Cardiac fibroblast (primary cell): ENCODE results near the gene AOPEP.

Experiments used
- DNase-seq, 2 donors: peaks; one replicate each; pipeline versions ENCODE4 v3.0.0 to v3.0.0-alpha.2; 2010; ENCODE audit warnings: low read depth in 2 of 2
- H3K4me3 ChIP-seq, 2 donors: replicated peaks in 1 of 2; 1 replicate in 1 of 2; 2 replicates in 1 of 2; pipeline ENCODE4 v1.5.1; 2011; ENCODE audit warnings: low read depth in 2 of 2, low read length in 2 of 2, mild to moderate bottlenecking in 2 of 2, moderate library complexity in 1 of 2
- CTCF ChIP-seq: IDR thresholded peaks from one replicate; pipeline ENCODE4 v1.5.1; 2011; ENCODE audit warnings: low read depth, mild to moderate bottlenecking, low read length, inconsistent platforms

The AOPEP gene

GRCh38 chr9:95118596-95118995 lies 392.1 kb downstream of the AOPEP start:
- no peak for TF ChIP-seq CTCF
- no peak overlapping the region for H3K4me3 ChIP-seq
- DNase-seq = no peak

- no peak for TF ChIP-seq CTCF
- no peak for DNase-seq
- no peak overlapping the region for H3K4me3 ChIP-seq
Observed at GRCh38 chr9:95120781-95121370, 394.4 kb downstream of the AOPEP start.

GRCh38 chr9:95124582-95125367 lies 398.3 kb downstream of the AOPEP start:
- peak; percentile 27 for TF ChIP-seq CTCF
- DNase-seq = no peak
- no peak overlapping the region for H3K4me3 ChIP-seq

- no peak overlapping the region for H3K4me3 ChIP-seq
- DNase-seq = no peak
- no peak for TF ChIP-seq CTCF
Observed at GRCh38 chr9:95125652-95126051, 399.2 kb downstream of the AOPEP start.

- TF ChIP-seq CTCF = no peak
- H3K4me3 ChIP-seq = no peak overlapping the region
- DNase-seq = no peak
Observed at GRCh38 chr9:95126739-95127138, 400.2 kb downstream of the AOPEP start.

- DNase-seq = peak; percentile 78 to 82
- peak; percentile 98 for TF ChIP-seq CTCF
- H3K4me3 ChIP-seq = peak overlapping the region; percentile 49
Observed at GRCh38 chr9:95127249-95128176, 401.0 kb downstream of the AOPEP start.
